Sciatic nerve (tissue), 2 donors: ENCODE data around the gene DCDC2B. TPM values are rescaled to one million over a fixed set of nuclear protein-coding genes. Genes with fewer than 3 reads are reported as not detected.
"Not testable (repeated sequence)": the region's sequence is repeated elsewhere in the genome, so short reads cannot be mapped to it uniquely, and the experiment has no call there.

Experiments used
- ATAC-seq: fragments of 200-7000 bp; cut with Tn5 transposase; one replicate; pipeline ENCODE4 v1.9.1; 2020; ENCODE audit warnings: mild to moderate bottlenecking, moderate library complexity
- DNase-seq: peaks from one replicate; pipeline ENCODE4 v3.0.0-alpha.2; 2020; ENCODE audit warnings: low spot score
- intact Hi-C: fragments of 100-400 bp; cut with DNase I; formaldehyde crosslinking; loops from one replicate; pipeline ENCODE4 v1.14.2; 2022
- total RNA-seq: library from RNA; stranded (reverse); fragmentation: NEBNext Ultra II Directional; extraction: Animal tissue kit (Norgen Biotek cat#: 25700); gene quantifications from one replicate; pipeline ENCODE4 v1.2.1, GENCODE V29; 2021
- donor health status: DM: no; HTN: no; CAD: no.
- donor health status: DM: no; HTN: no; CAD: no.

Gene DCDC2B
- total RNA-seq: not detected

DNA sequence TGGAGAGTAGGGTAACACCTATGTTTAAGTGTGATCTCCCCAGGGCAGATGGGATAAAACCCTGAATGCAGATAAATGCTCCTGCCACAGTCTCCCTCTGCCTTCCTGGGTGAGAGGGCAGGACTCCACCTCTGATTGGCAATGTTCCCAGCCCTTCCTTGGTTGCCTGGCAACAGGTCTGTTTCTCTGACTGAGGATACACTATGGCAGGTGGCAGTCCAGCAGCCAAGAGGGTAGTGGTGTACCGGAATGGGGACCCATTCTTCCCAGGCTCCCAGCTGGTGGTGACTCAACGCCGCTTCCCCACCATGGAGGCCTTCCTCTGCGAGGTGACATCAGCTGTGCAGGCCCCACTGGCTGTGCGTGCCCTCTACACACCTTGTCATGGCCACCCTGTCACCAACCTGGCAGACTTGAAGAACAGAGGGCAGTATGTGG lies at the start of gene DCDC2B:
DCDC2B (plus strand) TSS at position 199 of the 438 bp plus-strand sequence; CDS start at position 204, 5 bp downstream.
- intact Hi-C loops: no loop called here
- ATAC-seq (no peak), DNase-seq (no peak)

DNA sequence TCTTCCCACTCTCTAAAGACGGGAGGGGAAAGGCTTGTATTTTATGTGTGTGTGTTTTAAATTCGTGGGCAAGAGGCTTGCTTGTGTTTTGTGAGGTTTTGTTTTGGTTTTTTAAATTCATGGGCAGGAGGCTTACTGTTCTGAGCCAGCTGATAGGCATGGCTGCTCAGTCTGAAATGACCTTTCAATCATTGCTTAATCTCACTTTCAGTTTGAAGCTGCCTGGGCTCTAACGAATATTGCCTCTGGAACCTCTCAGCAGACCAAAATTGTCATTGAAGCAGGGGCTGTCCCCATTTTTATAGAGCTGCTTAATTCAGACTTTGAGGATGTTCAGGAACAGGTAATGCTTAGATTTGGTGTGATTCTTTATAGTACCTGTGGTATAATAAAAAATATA lies 49.7 kb upstream of the DCDC2B start:
- no peak for ATAC-seq
- intact Hi-C loops: no loop called here
- DNase-seq: no peak

DNA sequence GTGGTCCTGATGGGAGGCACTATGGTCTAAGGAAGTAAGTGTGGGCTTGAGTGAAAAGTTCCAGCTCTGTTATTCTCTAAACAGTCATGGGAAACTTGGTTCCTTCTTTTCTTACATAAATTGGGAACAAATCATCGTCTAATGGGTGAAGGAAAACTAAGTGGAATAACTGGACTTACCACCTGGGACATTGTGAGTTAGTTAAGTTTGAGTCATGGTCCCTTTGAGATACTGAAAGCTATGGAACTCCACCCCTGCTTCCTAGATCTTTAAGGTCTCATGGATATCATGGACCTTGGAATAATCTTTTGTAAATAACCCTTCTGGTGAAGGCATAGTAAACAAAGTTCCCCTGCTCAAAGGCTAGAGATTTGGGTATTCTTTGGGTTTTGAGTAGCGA lies 45.5 kb upstream of the DCDC2B start:
- no peak for ATAC-seq
- intact Hi-C loops: no loop called here
- DNase-seq: no peak

GRCh38 chr1:32165633-32166032 lies 43.3 kb upstream of the DCDC2B start:
- intact Hi-C loops, DNase-seq, ATAC-seq: not testable (repeated sequence)

DNA sequence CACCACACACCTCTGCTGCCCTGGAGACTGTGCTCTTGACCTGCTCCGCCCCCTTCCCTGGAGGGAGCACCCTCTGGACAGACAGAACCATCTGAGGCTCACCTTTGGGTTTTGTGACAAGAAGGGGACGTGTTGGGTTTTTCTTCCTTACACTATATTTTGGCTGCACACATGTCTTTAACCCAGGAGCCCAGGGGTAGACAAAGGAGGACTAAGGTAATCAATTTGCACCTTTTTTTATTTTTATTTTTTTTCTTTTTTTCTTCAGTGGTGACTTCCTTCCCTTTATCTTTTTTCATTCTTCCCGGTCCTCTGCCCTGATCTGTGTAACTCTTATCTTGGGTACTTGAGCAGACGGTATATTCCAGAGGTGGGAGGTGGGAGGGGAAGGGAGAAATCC lies 37.9 kb upstream of the DCDC2B start:
- DNase-seq (no peak), ATAC-seq (no peak)
- intact Hi-C loops: no loop called here

GRCh38 chr1:32172621-32173245 lies 36.2 kb upstream of the DCDC2B start:
- ATAC-seq (no peak), DNase-seq (no peak)
- intact Hi-C loops: no loop called here

GRCh38 chr1:32178380-32179192 lies 30.3 kb upstream of the DCDC2B start:
- DNase-seq: no peak
- intact Hi-C loops: no loop called here
- ATAC-seq: peak; percentile 22

- ATAC-seq (no peak), DNase-seq (no peak)
These were observed 29.8 kb upstream of the DCDC2B start for GRCh38 chr1:32179193-32179442.

DNA sequence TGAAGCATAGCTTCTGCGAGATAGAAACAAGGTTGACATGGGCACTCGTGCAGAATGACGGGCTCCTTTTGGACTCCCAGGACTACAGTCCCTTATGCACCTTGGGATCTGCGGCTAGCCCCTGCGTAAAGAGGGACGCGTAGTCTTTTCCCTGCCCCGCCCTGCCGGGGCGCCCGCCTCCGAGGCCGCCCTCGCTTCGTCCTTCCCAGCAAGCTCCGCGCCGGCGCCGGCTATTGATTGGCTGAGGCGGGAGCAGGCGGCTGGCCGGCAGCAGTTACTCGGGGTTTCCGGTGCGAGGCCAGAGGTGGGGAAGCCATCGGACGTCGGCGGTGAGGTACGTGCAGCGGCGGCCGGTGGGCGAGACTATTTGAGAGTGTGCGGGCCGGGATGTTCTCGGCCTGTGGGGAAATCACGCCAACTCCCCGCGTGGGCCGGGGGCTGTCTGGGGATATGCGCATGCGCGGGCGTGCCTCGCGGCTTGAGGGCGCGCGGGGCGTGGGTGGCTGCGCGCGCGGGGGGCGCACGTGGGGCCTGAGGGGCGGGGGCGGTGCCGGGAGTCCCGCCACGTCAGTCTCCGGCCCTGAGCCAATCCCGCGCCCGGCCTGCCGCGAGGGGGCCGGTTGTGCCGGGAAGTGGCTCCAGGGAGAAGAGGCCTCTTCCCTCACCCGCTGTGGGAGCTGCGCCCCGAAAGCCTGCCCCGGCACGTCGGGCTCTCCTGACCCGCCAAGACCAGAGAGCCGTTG lies 29.3 kb upstream of the DCDC2B start, which contains the start of gene TXLNA:
TXLNA (plus strand) TSS at position 233 of the 743 bp plus-strand sequence. CDS start 671 bp downstream, outside the sequence.
- peak; percentile 97 for DNase-seq
- intact Hi-C loops: no loop called here
- peak; percentile 97 for ATAC-seq

More at GRCh38 chr1:32179193-32179442, 29.8 kb upstream of the DCDC2B start:
- intact Hi-C loops: no loop called here

DNA sequence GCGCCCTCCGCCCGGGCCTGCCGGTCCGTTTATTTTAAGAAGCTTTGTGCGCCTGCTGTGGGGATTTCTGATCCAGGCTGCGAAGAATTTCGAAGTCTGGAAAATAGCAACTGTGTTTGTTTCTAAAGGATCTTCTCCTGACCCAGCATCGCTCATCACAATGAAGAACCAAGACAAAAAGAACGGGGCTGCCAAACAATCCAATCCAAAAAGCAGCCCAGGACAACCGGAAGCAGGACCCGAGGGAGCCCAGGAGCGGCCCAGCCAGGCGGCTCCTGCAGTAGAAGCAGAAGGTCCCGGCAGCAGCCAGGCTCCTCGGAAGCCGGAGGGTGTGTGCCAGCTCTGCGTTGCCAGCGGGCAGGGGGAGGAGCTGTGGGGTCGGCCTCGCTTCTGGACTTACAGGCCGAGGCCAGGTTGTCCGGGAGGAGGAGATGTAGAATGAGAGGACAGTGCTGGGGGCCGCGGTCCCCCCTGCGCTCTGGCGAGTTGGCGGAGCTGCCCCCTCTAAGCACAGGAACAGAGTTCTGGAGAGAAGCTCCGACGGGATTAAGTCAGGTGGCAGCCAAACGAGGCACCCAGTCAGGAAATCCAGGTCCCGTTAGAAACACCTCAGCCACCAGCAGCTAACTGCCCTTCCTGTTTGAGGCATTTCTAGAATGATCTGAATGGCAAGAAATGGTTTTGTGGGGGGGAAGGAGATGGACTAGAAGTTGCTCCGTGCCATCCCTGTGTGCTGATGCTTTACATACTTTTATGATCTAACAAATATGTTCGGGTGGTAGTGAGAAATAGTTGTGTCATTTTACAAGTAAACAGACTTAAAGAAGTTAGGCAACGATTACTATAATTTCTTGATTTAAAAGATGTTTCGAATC lies 28.5 kb upstream of the DCDC2B start:
- intact Hi-C loops: no loop called here
- peak; percentile 42 for ATAC-seq
- peak; percentile 71 for DNase-seq

DNA sequence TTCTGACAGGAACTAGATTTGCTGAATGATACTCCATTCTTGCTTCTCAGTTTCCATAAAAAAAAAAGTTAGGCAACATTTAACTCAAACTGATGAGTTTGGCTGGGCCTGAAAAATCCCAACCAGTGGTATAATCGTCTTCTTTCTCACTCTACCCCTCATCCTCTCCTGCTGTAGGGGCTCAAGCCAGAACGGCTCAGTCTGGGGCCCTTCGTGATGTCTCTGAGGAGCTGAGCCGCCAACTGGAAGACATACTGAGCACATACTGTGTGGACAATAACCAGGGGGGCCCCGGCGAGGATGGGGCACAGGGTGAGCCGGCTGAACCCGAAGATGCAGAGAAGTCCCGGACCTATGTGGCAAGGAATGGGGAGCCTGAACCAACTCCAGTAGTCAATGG lies 27.8 kb upstream of the DCDC2B start:
- DNase-seq (no peak), ATAC-seq (no peak)
- intact Hi-C loops: no loop called here

- no peak for ATAC-seq
- no peak for DNase-seq
- intact Hi-C loops: no loop called here
These were observed 27.3 kb upstream of the DCDC2B start for GRCh38 chr1:32181563-32181962.

- DNase-seq (no peak), ATAC-seq (no peak)
- intact Hi-C loops: no loop called here
These were observed 26.8 kb upstream of the DCDC2B start for GRCh38 chr1:32182060-32182459.

DNA sequence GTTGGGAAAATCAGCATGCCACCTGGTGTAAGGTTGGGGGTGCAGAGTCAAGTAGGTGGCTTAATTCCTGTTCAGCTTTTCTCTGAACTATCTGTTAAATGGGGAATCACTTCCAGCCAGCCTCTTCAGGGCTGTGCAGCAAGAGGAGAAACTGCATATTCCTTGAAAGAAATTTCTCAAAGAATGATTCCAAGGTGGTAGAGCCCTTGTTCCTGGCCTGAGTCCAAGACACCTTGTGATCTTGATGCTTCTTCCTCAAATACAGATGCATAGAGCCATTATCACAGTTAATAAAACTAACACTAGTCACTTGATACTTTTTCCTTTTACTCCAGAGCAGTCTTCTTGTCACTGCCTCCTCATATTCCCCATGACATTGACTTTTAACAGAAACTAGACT lies 24.2 kb upstream of the DCDC2B start:
- intact Hi-C loops: no loop called here
- ATAC-seq: no peak
- DNase-seq: no peak

GRCh38 chr1:32186077-32186476 lies 22.8 kb upstream of the DCDC2B start:
- ATAC-seq (no peak), DNase-seq (no peak)

GRCh38 chr1:32186491-32186890 lies 22.4 kb upstream of the DCDC2B start:
- DNase-seq (no peak), ATAC-seq (no peak)
- intact Hi-C loops: no loop called here

More at GRCh38 chr1:32186077-32186476, 22.8 kb upstream of the DCDC2B start:
- intact Hi-C loops: no loop called here

GRCh38 chr1:32187850-32188249 lies 21.0 kb upstream of the DCDC2B start:
- no peak for DNase-seq
- no peak for ATAC-seq
- intact Hi-C loops: no loop called here

DNA sequence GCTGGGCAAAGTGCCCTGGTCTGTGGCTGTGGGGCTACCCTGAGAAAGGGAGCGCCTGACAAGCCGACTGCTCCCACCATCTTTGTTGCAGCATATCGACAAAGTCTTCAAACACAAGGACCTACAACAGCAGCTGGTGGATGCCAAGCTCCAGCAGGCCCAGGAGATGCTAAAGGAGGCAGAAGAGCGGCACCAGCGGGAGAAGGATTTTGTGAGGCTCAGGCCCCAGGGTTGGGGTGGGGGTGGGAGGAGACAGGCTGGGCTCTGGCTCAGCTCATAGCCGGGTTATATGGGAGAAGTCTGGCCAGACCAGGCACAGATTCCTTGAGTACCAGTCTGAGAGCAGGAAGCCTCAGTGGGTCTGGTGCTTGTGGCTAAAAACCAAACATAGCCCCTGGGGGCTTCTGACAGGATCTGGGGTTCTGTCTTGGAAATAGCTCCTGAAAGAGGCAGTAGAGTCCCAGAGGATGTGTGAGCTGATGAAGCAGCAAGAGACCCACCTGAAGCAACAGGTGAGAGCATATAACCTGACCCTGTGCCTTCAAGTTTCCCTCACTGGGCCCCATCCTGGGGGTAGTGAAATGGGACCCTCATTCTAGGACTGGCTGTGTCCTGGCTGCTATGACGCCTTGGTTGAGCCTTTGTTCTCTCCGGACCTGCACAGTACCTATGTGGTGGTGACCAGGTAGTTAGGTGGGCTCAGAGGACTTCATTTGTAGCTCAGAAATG lies 16.5 kb upstream of the DCDC2B start:
- intact Hi-C loops: no loop called here
- ATAC-seq (no peak), DNase-seq (no peak)
